Measurements from ENCODE around the gene TMEM167B.

GRCh38 chr1:109061183-109061582, 29.4 kb upstream of the TMEM167B start:
- TF ChIP-seq CTCF (IDR thresholded peaks at IDR 0.05; ENCODE audit: insufficient read depth, low read length): no peak
- TF ChIP-seq POLR2AphosphoS5 (IDR thresholded peaks at IDR 0.05; ENCODE audit: low read depth): no peak

Data from HL-60 (cell line).